ENCODE data around the gene SIRPA.

Gene SIRPA

GRCh38 chr20:1888796-1889463 lies 6.3 kb upstream of the SIRPA start:
- DNase-seq (ENCODE audit: low read depth) = no peak

GRCh38 chr20:1890469-1891262 lies 4.5 kb upstream of the SIRPA start:
- DNase-seq (ENCODE audit: low read depth) = no peak

- DNase-seq (ENCODE audit: low read depth) = no peak
Measured at GRCh38 chr20:1891263-1892118, 3.7 kb upstream of the SIRPA start.

- DNase-seq (ENCODE audit: low read depth) = no peak
Measured at GRCh38 chr20:1892119-1892385, 3.2 kb upstream of the SIRPA start.

GRCh38 chr20:1893721-1894470 lies 1.3 kb upstream of the SIRPA start:
- DNase-seq (ENCODE audit: low read depth) = no peak

GRCh38 chr20:1894471-1894950 lies 696 bp upstream of the SIRPA start:
- no peak for DNase-seq (ENCODE audit: low read depth)

GRCh38 chr20:1895674-1896483 lies 672 bp downstream of the SIRPA start:
- DNase-seq (ENCODE audit: low read depth) = no peak

- no peak for DNase-seq (ENCODE audit: low read depth)
Measured at GRCh38 chr20:1896484-1897258, 1.5 kb downstream of the SIRPA start.

GRCh38 chr20:1897541-1897940 lies 2.3 kb downstream of the SIRPA start:
- DNase-seq (ENCODE audit: low read depth) = no peak

- no peak for DNase-seq (ENCODE audit: low read depth)
Measured at GRCh38 chr20:1897965-1898464, 2.8 kb downstream of the SIRPA start.

- DNase-seq (ENCODE audit: low read depth) = no peak
Measured at GRCh38 chr20:1898482-1899240, 3.5 kb downstream of the SIRPA start.

- DNase-seq (ENCODE audit: low read depth) = no peak
Measured at GRCh38 chr20:1899241-1899525, 4.0 kb downstream of the SIRPA start.

GRCh38 chr20:1900321-1900801 lies 5.2 kb downstream of the SIRPA start:
- DNase-seq (ENCODE audit: low read depth) = no peak

GRCh38 chr20:1901704-1902103 lies 6.5 kb downstream of the SIRPA start:
- DNase-seq (ENCODE audit: low read depth) = no peak

GRCh38 chr20:1902188-1902587 lies 7.0 kb downstream of the SIRPA start:
- no peak for DNase-seq (ENCODE audit: low read depth)

- DNase-seq (ENCODE audit: low read depth) = no peak
Measured at GRCh38 chr20:1904135-1904534, 8.9 kb downstream of the SIRPA start.

- DNase-seq (ENCODE audit: low read depth) = no peak
Measured at GRCh38 chr20:1905009-1905408, 9.8 kb downstream of the SIRPA start.

- DNase-seq (ENCODE audit: low read depth) = no peak
Measured at GRCh38 chr20:1905693-1906092, 10.5 kb downstream of the SIRPA start.

GRCh38 chr20:1906361-1907051 lies 11.3 kb downstream of the SIRPA start:
- no peak for DNase-seq (ENCODE audit: low read depth)
